ENCODE data around the gene SRPX.
A peak's percentile ranks its signal among the peaks of the same experiment; 100 is the strongest.

SRPX gene

DNA sequence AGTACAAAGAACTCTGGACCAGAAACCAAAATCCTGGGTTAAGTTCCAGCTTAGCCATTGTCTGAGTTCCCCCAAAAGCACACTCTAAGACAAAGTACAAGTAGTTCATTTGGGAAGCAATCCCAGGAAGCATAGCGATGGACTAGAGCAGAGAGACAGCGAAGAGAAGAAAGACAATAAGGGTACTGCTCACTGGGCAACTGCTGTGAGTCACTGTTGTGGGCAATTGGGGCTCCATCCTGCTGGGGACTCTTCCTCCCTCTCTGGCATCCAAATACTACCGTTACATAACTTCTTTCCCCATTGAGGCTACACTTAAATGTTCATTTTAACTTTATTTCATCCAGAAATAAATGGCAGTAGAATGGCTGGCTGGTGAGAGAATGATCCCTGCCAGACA lies 14.1 kb downstream of the SRPX start:
- no peak for DNase-seq (ENCODE audit: low read depth)

DNA sequence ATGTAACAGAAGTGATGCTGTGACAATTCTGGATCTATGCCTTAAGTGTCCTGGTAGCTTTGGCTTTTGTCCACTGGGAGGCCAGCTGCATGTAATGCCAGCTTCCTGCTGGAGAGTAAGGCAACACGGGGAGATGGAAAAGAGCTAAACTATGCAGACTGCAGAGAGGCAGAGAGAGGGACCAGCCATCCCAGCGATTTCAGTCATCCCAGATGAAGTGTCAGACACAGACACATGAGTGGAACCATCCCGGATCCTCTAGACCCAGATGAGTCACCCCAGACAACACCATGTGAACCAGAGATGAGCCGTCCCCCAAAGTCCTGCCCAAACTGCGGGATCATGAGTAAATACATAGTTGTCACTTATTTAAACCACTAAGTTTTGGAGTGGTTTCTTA lies 14.6 kb downstream of the SRPX start:
- peak; percentile 44 for DNase-seq (ENCODE audit: low read depth)

DNA sequence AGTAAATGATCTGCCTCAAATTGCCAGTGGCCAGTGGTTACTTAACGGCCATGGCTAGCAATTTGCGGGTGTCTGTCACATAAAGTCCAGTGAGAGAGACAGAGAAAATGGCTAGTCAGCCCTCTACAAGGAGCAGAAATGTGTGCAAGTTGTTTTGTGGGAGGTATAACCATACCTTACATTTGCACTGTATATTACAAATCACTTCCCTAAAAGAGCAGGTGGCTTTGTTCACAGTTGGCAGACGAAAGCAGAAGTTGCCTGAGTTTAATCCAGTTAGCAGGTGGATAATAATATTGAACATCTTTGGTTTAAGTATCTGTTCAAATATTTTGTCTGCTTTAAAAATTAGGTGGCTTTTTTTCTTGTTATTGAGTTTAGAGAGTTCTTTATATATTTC lies 15.6 kb downstream of the SRPX start:
- DNase-seq (ENCODE audit: low read depth), result no peak

GRCh38 chrX:38192007-38192810 lies 28.5 kb downstream of the SRPX start:
- DNase-seq (ENCODE audit: low read depth), result no peak

- no peak for DNase-seq (ENCODE audit: low read depth)
Observed at GRCh38 chrX:38189431-38190250, 31.0 kb downstream of the SRPX start.

DNA sequence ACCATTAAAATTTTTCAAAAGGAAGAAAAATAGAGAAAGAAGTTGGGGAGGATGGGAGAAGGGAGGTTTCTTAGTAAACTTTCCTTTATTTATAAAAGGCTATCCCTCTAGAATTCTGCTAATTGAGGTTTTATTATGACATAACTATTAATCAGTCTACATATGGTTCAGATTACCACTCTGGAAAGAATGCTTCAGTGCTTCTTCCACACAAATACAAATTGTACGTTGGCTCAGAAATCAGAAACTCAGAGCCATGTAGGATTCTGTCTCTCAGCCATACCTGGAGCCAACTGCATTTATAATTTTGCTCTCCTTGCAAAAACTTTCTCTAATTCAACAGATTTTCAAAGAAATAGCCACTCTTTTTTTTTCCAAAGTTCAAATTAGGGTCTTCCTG lies 37.1 kb downstream of the SRPX start:
- DNase-seq (ENCODE audit: low read depth), result no peak

DNA sequence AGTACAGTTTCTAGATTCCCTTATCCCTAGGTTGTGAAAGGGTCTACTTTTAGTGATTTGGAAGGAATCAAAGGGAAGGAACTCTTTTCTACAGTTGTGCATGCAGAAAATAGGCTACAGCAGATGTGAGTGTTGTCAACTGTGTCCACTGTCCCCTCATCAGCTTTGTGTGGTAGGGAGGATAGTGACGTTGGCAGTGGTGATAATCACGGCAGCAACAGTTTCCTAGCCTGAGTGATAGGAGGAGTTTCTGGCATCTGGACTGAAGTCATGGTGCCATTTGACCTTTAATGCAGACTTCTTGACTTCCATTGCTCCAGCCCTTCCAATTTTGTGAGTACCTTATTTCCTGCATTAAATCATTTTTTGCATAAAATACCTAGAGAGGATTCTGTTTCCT lies 39.3 kb downstream of the SRPX start:
- DNase-seq (ENCODE audit: low read depth), result no peak

GRCh38 chrX:38178396-38178795 lies 42.3 kb downstream of the SRPX start:
- no peak for DNase-seq (ENCODE audit: low read depth)

GRCh38 chrX:38175139-38175538 lies 45.5 kb downstream of the SRPX start:
- no peak for DNase-seq (ENCODE audit: low read depth)

GRCh38 chrX:38172596-38172995 lies 48.1 kb downstream of the SRPX start:
- no peak for DNase-seq (ENCODE audit: low read depth)

DNA sequence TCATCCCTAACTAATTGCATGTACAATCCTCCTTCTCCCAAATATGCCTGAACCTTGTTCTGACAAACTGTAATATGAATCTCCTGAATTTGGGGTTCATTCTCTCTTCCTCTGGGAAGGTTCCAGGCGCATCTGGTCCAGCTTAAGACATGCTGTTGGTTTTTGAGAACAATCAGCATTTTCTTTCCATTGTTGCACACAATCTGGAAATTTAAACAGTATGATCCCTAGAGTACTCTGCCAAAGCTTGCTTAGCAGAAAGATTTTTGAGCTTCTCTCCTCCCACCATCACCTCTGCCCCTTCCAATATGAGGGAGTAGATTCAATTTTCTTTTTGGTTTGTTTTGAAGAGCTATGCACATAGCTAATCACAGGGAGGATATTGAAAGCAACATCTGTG lies 50.1 kb downstream of the SRPX start:
- no peak for DNase-seq (ENCODE audit: low read depth)

DNA sequence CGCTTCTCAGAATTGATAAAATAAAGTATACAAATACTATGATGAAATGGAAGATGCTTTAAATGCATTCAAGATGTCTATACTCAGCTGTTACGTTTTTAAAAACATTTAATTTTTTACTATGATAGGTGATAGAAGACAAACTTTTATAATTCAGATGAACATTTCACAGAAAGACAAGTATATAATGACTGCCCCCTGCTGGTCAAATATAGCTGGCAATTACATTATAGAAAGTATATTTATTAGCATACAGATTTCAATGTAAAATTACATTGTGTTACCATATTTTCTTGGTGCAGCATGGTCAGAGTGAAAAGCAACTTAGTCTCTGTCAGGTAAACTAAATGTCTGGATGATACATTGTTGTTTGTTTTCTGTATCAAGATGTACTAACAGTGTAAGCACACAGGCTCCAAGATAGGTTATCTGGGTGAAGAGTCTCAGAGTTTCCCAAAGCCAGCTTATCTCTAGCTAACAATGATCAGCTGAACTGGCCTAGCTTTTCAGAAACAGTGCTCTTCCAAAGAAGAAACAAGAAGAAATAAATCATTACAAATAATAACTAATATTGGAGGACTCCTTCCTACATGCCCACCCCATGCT lies 54.1 kb downstream of the SRPX start:
- no peak for DNase-seq (ENCODE audit: low read depth)

DNA sequence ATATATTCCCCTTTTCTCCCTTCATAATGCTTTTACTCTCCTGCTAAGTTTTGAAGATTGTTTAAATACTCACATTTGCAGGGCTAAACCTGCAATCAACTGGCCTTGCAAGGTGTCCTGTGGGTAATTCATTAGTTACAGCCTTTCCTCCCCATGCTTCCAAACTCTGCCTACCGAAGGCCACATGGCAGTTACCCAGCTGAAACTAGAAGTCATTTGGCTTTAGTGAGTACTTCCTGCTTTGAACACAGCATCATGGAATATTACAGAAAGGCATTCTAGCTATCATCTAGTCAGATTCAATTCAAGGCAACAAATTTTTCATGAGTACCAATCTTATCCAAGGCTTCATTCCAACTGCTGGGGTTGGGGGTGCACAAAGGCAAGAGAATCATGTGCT lies 55.6 kb downstream of the SRPX start:
- no peak for DNase-seq (ENCODE audit: low read depth)

- DNase-seq (ENCODE audit: low read depth), result no peak
Observed at GRCh38 chrX:38163193-38163592, 57.5 kb downstream of the SRPX start.

GRCh38 chrX:38156838-38157237 lies 63.8 kb downstream of the SRPX start:
- no peak for DNase-seq (ENCODE audit: low read depth)

DNA sequence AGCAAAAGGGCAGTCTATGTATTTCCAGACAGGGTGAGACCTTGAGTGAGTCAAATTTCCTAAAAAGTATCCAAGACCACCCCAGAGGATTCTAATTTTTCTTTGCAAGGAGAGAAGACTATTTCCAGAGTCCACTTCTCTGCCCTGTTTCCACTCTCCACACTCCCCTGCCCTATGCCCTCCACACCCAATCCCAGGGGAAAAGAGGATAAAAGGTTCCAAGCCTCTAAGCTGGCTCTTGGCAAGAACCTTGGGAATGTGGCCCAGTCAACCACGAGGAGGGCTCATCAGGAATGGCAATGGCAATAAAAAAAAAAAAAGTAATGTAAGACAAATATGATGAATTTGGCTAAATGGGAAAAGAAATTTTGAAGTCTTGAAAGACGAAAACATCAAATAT lies 65.9 kb downstream of the SRPX start:
- DNase-seq (ENCODE audit: low read depth), result no peak

DNA sequence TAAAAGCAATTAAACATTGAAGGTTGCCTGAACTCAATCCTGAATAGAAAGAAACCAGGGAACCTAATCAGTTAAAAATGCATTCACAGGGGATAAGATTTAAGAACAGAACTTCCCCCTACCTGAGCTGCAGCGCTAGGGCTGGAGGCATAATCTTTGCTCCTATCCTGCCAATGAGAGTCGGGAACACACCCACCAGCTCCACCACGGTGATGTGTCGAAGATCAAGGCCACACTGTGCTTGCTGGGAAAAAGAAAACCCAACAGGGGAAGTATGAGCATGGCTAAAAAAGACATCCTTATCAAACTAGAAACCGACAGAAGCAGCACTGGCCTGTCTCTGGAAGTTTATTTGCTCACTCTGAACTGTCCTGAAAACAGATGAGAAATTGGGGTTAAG lies 66.3 kb downstream of the SRPX start:
- no peak for DNase-seq (ENCODE audit: low read depth)

- no peak for DNase-seq (ENCODE audit: low read depth)
Observed at GRCh38 chrX:38151441-38151840, 69.2 kb downstream of the SRPX start.

- no peak for DNase-seq (ENCODE audit: low read depth)
Observed at GRCh38 chrX:38150993-38151392, 69.7 kb downstream of the SRPX start.

- no peak for DNase-seq (ENCODE audit: low read depth)
Observed at GRCh38 chrX:38149016-38149415, 71.7 kb downstream of the SRPX start.

DNA sequence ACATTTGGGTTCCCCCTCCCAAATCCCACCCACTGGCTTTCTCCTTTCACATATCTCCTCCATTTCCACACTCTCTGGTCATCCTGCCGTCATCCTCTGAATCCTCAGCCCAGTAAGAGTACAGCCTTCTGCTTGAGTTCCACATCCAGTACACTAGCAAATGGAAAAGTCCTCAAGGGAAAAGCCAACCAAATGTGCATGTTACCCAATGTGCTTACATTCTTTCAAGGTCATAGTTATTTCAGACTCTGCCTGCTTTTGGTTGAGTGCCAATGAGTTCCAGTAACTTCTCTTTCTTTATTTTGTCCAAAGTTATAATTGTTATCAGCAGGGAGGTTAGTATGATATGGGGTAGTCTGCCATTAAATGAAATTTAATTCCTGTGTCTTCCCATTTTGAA lies 78.1 kb downstream of the SRPX start:
- no peak for DNase-seq (ENCODE audit: low read depth)

DNA sequence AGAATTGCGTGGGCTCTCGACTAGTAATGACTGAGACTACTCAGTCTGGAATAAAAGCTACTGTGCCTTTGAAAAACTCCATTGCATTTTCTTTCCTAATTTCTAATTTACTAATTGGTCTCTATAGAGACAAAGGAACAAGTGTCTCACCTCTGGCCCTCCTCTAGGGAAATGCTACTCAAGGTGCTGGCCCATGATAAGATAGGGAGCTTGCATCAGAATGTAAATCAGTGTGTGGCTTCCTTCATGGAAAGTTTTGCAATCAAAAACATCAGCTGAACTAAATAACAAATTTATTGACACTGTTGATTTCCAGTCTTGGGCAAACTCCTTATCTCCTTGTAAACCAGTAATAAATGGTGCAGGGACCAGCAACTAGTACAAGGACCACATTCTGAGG lies 81.8 kb downstream of the SRPX start:
- no peak for DNase-seq (ENCODE audit: low read depth)

Data from HS-5 (cell line).